NOMO-1 (cell line): ENCODE data around the gene SMARCB1.
A peak's percentile ranks its signal among the peaks of the same experiment; 100 is the strongest.

Experiments used
- DNase-seq, 2 experiments: peaks; one replicate each; lab custom pipeline; 2025; ENCODE audit not compliant: unreplicated experiment in 2 of 2; lab: John Stamatoyannopoulos, UW

SMARCB1 gene

DNA sequence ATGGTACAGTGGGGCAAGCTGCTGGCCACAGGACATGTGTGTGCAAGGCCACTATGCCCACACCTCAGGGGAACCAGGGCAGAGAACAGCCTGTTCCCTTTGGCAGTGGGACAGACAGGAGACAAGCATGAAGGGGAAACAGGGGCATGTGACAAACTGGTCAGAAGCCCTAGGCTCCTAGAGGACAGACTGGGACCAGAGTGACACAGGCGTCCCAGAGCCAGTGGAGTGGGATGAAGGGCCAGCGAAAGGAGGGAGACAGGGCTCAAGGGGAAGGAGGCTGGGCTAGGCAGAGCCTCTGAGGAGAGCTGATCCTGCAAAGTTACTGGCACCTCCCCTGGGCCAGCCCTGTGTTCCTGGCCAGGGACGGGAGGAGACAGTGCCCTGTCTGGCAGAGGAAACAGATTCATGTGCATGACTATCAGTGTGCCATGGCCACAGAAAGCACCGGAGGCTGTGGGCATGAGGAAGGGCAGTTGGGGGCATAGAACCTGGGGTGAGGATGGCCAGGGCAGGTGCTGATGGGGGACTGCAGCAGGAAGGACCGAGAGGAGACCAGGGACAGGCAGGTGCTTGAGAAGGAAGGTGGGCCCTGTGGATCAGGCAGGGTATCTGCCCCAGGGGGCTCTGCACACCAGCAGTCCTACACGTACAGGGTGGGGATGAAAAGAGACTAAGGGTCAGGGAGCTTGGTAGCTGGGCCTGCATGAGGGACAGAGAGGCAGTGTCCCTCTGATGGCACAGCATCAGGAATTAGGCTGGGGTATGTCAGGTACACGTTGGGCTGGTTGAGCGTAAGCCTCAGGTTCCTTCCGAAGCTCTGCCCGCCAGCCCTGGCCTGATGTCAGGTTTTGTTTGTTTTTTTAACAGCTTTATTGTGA, 42.3 kb downstream of the SMARCB1 start:
- DNase-seq, result no peak

- DNase-seq, result no peak
These were observed 43.1 kb downstream of the SMARCB1 start for GRCh38 chr22:23829845-23830372.

DNA sequence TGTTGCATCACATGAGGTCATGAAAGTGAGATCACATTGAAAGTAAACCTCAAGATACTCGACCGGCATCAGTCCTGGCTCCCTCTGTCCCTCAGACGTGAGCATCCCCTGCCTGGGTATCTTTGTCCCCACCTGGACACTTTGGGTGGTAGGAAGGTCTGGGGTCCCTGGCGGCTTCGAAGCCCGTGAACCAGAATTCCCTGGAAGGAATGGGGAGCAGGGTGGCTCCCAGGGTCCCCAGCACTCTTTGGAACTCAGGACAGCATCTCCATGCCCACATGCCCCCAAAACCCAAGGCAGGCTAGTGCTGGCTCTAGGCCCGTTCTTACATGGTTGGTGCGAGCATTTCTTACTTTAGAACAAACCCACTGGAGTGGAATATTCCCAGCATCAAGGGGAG, 44.5 kb downstream of the SMARCB1 start:
- DNase-seq, result no peak

DNA sequence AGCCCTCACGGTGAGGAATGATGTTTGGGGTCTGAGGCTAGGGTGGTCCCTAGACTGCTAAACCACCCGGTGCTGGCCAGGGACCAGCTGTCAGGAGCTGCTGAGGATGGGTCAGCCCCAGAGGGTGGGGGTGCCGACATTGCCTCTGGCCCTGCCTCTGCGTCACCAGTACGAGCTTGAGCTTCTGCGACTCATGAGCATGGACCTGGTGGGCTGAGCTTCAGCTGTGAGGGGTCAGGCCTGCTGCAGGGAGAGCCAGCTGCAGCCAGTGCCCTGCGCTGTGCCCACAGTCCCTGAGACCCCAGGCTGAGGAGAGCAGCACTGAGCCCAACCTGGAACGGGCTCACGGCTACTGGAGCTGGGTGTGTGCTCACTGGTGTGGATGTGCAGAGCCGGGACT, 45.0 kb downstream of the SMARCB1 start:
- no peak for DNase-seq

DNA sequence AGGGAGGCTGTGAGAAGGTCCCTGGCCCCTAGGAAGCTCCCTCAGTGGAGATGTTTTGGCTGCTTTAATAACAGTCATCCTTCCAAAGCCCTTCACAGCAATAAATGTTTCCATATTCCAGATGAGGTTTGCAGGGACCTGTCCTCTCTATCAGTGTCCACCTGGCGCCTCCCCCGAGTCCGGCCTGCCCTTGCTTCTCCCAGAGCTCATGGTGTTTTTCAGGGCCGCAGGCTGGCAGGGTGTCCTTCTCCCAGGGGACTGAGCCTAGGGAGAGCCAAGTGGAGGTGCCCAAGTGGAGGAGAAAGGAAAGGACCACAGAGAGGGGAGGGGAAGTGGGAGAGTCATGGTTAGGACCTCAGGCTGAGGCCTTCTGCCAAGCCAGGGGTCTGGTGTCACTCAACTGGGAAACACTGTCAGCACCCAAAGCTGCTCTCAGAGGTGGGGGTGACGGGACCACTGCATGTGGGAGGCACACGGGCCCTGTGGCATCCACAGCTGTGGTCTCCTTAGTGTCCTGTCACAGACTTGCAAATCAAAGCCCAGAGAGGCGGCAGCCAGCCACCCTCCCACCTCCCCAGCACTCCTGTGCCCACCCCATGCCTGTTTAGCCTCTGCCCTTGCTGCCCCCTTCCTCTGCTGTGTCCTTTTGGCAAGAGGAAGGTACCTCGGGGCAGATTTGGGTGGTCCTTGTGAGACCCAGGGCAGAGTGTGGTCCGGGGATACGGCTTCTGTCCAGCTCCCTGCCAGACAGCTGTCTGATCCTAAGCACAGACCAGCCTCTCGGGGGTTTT, 45.7 kb downstream of the SMARCB1 start:
- no peak for DNase-seq

GRCh38 chr22:23833017-23833751, 46.4 kb downstream of the SMARCB1 start:
- DNase-seq, result no peak

DNA sequence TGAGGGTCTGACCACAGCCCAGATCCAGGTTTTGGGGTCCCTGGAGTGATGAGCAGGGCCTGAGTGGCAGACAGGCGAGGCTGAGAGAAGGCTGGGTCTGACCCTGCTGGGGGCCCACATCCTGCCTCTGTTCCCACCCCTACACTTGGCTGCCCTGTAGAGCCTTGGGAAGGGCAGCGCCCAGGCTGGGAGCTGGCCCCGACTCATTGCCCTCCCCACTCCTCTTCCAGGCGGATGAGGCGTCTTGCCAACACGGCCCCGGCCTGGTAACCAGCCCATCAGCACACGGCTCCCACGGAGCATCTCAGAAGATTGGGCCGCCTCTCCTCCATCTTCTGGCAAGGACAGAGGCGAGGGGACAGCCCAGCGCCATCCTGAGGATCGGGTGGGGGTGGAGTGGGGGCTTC, 47.1 kb downstream of the SMARCB1 start:
- no peak for DNase-seq

GRCh38 chr22:23834406-23834792, 47.6 kb downstream of the SMARCB1 start:
- DNase-seq, result no peak

DNA sequence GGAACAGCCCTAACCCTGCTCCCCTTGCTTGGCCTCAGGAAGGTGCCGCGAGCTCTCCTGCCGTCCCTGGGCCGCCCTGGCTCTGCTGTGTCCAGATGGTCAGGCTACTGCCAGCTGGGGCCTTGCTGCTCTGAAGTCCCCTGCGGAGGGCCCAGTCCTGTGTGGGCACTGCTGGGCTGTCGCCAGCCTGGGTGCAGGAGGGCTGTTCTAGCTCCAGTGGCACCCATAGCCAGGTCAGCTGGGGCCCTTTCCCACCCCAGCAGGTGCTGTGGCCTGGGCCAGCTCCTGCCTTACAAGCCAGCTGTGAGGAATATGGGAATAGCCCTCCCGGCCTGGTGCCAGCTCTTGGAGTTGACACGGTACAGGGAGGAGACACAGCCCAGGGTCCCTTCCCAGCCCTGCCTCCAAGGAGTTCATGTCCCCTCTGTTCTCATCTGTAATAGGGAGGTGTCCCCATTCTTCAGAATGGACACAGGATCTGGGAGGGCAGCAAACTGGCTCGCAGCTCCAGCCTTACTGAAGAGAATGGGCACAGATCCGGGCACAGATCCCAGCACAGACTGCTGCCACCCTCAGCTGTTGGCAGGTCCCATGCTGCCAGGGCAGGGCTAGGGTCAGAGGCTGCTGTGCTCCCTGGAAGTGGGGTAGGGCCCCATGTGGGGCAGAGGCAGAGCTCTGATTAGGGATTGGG, 48.2 kb downstream of the SMARCB1 start:
- no peak for DNase-seq

GRCh38 chr22:23835484-23836144, 48.8 kb downstream of the SMARCB1 start:
- no peak for DNase-seq

DNA sequence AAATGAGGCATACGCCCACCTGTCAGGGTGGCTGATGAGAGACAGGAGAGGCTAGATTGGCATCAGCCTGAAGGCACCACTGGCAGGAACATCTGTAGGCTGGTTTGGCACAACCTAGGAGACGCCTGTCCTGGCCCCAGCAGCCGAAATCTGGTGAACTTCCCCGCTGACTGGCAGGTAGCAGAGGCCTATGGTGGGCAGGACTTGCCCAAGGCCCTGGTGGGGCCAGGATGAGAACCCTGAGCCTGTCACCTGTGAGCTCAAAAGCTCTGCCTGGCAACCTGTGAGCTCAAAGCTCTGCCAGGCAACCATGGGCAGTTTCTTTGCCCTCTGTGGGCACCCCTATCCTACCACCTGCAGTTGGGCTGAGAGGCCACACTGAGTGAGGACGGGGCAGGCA, 49.5 kb downstream of the SMARCB1 start:
- no peak for DNase-seq

GRCh38 chr22:23836692-23837495, 50.1 kb downstream of the SMARCB1 start:
- DNase-seq, result no peak

DNA sequence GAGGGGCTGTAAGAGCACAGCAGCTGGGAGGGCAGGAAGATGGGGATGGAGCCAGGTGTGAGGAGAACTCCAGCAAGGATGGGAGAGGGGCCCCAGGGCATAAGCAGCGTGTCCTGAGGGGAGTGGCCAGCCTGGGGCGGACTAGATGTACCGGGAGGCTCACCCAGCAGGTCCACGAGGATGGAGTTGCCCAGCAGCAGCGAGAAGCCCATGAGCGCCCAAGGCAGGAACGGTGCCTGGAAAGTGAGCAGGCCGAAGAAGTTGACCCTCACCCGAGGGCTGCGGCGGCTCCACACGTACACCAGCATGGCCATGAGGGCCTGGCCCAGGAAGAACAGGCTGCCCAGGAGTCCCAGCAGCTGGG, 50.7 kb downstream of the SMARCB1 start:
- DNase-seq, result no peak

DNA sequence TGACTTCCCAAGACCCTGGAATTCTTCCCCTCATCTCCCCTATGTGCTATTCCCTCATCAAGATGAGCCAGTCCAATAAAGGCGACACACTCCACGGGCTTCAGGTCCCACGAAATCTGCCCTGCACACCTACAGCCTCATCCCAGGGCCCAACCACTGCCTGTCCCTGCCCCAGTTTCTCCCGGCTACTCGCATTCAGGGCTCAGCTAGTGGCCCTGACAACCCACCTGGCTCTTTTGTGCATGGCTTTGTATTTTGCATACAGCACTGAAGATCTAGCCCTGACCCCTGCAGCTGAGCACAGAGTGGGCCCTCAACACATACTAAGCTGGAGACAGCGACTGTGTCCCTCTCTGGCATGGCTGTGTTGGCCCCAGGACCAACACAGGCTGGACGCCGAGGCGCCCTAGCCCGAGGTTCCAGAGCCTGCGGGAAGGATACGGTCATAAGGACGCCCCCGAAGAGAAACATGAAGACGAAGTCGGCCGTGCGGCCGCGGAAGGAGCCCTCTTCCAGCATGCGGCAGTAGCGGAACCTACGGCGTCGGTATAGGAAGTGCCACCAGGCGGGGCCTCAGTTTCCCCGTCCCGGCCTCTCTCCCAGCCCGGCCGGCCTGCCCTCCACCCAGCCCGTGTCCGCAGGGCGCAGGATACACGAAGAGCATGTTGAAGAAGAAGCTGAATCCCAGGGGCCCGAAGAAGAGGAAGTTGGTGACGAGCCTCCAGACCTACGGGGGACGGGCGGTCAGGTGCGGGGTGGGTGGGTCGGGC, 51.3 kb downstream of the SMARCB1 start:
- DNase-seq, result peak; percentile 65 to 67

- peak; percentile 99 for DNase-seq
These were observed 52.1 kb downstream of the SMARCB1 start, which contains the start of gene DERL3 for GRCh38 chr22:23838681-23839468. Gene DERL3 (minus strand): TSS chr22:23839006. CDS start chr22:23838987, 19 bp downstream.

DNA sequence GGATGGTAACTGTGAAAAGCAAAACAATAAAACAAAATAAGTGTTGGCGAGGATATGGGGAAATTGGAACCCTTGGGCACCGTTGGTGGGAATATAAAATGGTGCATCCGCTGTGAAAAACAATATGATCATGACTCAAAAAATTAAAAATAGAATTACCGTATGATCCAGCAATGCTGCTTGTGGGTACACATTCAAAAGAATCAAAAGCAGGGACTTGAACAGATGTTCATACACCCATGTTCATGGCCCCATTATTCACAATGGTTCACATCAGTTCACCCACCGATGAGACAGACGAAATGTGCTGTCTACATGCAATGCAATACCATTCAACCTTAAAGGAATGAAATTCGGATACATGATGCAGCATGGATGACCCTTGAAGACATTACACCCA, 53.3 kb downstream of the SMARCB1 start:
- no peak for DNase-seq

DNA sequence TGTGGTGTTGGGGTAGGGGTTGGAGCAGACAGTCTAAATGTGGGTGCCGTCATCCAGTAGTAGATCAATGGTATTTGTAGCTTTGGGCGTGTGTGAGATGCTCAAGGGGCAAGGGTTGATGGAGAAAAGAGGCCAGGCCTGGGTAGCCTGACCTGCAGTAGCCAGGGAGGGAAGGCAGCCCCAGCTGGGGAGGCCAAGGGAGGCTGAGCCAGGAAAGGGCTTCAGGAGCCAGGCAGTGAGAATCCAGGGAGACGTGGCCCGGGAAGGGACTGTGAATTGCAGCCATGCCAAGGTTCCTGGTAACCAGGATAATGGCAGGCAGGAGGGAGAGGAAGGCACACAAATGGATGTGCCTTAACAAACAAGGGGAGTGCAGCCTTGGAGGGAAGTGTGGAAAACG, 54.5 kb downstream of the SMARCB1 start:
- no peak for DNase-seq
